NB4 (cell line): ENCODE data around the gene KNTC1.

Experiments used
- MAX ChIP-seq: IDR thresholded peaks from 2 replicates; pipeline ENCODE4 v1.6.1; 2011; ENCODE audit warnings: low read depth, low read length
- MYC ChIP-seq: IDR thresholded peaks from 2 replicates; pipeline ENCODE4 v1.6.1; 2011; ENCODE audit warnings: low read depth, low read length
- TF ChIP-seq, protein P1 (sequence below): IDR thresholded peaks from one replicate; pipeline ENCODE4 v1.5.1; 2012; ENCODE audit warnings: low read depth, low read length

GRCh38 chr12:122516544-122517361, 10.3 kb upstream of the KNTC1 start:
- TF ChIP-seq MAX (no peak), MYC (no peak)
- TF ChIP-seq, protein P1, sequence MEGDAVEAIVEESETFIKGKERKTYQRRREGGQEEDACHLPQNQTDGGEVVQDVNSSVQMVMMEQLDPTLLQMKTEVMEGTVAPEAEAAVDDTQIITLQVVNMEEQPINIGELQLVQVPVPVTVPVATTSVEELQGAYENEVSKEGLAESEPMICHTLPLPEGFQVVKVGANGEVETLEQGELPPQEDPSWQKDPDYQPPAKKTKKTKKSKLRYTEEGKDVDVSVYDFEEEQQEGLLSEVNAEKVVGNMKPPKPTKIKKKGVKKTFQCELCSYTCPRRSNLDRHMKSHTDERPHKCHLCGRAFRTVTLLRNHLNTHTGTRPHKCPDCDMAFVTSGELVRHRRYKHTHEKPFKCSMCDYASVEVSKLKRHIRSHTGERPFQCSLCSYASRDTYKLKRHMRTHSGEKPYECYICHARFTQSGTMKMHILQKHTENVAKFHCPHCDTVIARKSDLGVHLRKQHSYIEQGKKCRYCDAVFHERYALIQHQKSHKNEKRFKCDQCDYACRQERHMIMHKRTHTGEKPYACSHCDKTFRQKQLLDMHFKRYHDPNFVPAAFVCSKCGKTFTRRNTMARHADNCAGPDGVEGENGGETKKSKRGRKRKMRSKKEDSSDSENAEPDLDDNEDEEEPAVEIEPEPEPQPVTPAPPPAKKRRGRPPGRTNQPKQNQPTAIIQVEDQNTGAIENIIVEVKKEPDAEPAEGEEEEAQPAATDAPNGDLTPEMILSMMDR, result no peak
